GM18502 (cell line): ENCODE results near the gene PCF11.

Source experiments
- ATAC-seq: cut with Tn5 transposase; IDR thresholded peaks from one replicate; pipeline ENCODE4 v1.9.1; 2021; ENCODE audit warnings: mild to moderate bottlenecking; ENCODE audit not compliant: unreplicated experiment, poor library complexity

Gene PCF11

DNA sequence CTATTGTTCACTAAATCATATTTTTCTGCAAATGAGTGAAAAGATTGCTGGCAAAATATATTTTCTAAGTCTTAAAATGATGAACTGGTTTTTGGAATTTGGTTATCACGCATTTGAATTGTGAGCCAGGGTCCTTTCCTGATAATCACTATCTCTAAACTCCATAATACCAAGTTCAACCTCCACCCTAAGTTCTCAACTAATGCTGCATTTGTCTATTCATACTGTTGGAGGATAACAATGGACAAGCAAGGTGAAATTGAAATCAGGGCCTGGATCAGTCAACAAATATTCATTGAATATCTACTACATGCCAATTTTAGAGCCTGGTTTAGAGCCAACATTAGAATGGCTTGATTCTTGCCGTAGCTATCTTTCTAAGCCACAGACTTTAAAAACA, 4.7 kb upstream of the PCF11 start:
- ATAC-seq, result no peak

DNA sequence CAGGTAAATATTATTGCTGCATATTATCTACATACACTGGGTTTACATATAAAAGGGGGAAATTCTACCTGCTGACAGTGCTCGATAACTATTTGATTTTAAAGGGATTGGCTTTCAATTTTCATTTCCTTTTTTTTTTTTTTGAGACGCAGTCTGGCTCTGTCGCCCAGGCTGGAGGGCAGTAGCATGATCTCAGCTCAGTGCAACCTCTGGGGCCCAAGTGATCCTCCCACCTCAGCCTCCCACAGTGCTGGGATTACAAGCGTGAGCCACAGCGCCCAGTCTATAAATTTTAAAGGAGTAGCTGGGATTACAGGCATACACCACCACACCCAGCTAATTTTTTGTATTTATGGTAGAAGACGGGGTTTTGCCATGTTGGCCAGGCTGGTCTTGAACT, 3.2 kb upstream of the PCF11 start:
- ATAC-seq, result no peak

DNA sequence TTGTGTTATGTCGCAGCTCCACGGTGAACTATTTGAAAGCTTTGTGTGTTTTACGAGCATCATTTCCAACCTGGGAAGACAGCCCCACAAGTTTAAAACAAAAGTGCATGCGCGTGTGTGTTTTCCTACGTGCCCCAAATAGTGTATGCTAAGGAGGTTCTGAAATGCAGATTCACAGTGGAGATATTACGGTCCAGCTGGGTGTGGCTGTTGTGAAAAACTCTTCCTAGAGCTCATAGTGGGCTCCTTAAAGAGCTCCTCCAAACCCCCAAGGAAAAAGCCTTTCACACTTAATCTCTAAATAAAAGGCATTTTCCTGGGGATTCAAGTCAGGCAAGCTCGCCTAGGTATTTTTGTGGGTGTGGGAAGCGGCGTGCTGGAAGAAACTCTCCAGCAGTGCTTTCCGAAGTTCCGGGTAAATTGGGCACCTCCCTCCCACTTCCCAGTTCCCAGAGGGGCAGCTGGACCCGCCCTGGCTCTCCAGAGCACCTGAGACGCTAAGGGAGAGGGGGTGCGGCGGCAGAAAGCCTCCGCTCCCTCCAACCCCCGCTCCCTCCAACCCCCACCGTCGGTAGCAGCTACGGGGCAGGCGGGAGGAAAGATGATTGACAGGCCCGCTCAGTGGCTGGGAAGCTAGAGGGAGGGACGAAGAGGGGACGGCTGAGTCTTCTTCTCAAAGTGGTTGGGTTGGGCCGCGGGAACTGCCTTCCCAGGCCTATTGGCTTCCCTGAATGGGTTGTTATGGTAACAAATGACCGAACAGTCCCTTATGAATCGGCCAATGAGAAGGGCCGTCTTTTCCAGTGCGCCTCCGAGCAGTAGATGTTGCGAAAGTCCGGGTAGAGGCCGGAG, 561 bp upstream of the PCF11 start:
- ATAC-seq, result peak; percentile 94

DNA sequence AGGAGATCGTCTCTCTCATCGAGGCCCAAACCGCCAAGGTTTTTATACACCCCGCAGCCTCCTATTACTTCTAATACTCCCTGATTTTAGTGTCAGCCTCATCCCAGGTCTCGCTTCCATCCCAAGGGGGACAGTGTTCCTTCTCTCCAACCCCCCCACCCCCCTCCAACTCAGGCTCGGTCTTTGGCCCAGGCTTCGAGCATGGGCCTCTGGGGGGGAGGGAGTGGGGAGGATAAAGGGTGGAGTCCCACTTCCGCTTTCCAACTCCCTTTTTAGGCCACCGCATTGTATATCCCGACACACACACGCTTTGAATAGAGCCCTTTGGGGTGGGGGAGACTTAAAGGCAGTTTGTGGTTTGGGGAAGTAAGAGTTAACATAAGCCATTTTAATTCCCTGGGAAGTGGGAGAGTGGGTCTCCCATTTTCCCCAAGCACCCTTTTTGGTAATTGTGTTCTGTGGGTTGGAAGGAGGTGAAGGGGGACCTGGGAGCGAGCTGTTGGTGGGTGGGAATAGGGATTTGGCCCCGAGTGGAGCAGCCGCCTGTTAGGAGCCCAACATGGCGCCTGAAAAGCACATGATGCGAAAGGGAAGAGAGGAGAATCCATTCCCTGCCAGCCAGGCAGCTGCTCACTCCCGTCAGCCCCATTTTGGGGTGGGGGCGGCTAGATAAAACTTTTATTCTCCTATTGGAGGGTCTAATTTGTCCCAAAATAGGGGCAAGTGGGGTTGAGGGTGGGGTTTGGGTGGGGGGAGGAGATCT, 844 bp downstream of the PCF11 start:
- no peak for ATAC-seq

DNA sequence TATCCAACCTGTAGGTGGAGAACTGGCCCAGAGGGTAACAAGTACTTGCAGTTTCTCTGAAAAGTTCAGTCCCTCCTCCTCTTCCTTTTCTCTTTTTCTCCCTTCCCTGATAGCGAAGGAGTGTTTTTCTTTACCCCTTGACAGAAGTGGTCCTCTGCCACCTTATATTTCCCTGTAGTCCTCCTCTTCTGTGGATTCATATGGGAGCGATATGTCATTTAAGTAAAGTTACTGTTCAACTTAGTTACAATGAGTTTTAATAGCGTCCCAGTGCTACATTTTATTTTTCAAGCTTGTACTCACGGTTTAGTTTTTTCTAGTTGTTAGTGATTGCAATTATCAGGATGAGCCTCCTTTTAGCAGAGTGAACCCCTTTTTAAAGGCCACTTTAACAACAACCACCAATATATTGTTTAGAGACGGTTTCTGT, 1.4 kb downstream of the PCF11 start:
- no peak for ATAC-seq

DNA sequence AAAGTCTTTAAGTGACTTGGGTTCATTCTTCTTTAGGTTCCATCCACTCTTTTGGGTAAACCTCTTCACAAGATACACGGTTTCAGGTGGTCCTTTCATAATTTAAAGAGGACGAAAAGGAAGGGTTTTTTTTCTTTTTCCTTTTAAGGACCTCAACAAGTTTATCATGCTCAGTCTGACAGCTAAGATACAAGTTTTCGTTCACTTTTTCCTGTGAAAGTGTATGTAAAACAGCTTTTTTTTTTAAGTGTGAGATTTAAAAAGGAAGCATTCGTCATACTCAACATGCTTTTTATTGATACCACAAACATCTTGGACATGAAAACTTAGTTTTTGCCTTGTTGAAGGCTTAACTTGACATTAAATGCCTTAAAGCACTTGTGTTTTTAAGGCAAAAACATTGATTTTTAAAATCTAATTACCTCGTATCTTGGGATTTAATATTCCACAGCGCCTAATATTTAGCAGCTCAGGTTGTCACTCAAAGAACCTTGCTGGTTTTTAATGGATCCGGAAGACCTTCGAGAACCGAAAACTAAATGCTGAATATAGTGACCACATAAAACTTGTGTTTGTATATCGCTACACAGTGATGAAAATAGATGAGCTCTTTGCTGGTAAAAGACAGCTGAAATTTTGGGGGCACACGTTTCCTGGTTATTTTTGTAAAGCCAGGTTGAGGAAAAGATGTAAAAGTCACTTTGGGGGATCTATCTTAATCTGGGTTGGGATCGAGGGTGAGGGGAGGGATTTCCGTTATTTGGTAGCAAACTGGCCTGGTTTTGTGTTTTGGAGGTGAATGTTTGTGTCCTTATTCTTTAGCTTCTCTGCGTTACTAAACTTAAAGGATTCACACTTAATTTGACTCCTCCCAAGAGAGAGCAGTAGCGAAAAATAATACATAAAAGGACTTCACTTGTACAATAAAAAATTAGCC, 2.3 kb downstream of the PCF11 start:
- ATAC-seq, result no peak

DNA sequence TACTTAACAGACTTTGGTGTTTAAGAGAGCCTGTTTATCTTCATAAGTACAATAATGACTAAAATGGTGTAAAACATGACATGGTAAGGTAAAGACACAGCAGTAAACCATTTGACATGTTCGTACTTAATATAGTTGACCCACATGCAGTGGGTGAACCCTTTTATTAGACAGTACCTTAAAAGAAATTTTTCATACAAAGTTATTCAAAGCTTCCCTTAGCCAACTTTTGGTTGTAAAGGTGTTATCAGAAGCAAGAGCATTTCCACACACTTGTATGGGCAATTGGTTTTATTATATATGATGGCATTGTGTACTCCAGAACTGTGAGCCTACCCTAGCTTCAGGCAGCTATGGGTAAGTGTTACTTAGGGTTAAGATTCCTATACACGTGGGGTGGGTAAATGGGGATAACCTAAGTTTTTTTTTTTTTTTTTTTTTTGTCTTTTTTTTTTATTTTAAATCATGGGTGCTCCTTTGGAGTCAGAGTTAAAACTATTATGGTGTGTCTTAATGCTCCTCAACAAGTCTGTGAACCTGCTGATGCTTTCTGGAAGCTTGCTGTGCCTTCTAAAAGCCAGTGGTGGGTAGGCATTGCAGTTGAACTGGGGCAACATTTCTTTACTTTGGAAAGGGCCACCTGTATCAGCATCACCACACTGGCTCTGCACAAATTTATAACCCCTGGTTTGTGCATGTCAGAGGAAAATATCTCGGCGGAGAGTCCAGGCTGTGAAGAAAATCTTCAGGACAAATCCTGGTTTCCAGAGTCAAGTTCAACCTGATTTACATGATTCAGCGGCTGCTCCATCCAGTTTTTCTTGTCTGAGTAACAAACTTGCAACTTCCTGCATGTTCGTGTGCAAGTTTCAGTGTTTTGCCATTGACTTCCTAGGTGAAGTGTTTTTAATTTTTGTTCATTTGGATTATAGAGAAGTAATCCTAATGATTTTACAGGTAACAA, 3.3 kb downstream of the PCF11 start:
- no peak for ATAC-seq

DNA sequence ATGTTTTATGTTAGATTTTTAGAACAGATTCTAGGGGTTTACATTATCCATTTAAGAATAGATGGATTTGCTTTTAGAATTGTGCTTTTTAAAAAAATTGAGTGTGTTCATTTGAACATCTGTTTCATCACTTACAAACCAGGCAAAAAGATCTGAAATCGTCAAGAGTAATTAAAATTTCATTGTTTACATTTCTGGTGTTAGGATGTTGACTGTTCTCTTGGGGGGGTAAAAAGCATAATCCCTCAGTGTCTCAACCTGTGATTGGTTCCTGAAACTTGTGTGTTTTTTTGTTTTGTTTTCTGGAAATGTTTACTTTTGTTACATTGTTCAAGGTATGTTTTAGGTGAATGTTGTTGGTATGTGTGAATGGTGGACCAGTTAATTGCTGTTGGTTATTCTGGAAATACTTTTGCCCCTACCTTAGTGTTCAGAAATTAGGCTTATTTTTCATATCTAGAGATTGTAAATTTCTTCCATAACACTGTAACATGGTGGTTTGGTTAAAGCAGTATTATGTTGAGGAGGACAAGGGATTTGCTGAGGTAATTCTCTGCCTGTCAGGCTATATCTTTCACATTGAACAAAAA, 4.8 kb downstream of the PCF11 start:
- no peak for ATAC-seq

DNA sequence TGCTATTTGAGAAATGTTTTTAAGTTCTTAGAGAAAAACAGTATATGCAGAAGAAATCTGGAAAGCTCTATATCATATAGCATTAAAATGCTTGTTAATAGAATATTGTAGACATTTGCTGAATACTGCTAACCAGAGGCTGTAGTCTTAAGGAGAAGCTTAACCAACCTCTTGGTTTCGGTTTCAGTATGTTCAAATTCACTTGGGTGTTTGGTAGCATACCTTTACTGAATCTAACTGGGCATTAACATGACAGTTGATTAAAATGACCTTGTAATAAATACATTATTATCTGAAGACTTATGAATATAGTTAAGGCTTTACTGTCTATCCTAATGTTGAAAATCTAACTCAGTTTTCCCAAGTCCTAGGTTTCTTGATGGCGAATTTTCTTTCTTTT, 5.4 kb downstream of the PCF11 start:
- ATAC-seq, result peak; percentile 62

DNA sequence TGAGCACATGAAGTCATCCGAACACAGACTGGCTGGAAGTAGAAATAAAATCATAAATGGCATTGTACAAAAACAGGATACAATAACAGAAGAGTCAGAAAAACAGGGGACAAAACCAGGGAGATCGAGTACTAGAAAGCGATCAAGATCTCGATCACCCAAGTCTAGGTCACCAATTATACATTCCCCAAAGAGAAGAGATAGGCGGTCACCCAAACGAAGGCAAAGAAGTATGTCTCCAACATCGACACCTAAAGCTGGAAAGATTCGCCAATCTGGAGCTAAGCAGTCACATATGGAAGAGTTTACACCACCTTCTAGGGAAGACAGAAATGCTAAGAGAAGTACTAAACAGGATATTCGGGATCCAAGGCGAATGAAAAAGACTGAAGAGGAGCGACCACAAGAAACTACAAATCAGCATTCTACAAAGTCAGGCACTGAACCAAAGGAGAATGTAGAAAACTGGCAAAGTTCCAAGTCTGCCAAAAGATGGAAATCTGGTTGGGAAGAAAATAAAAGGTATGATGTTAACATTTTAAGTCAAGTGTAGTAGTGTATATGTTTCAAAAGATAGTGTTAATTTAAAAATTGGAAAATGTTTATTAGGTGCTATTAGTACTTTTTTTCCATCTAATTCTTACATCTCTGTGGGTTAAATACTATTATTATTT, 9.4 kb downstream of the PCF11 start:
- no peak for ATAC-seq

DNA sequence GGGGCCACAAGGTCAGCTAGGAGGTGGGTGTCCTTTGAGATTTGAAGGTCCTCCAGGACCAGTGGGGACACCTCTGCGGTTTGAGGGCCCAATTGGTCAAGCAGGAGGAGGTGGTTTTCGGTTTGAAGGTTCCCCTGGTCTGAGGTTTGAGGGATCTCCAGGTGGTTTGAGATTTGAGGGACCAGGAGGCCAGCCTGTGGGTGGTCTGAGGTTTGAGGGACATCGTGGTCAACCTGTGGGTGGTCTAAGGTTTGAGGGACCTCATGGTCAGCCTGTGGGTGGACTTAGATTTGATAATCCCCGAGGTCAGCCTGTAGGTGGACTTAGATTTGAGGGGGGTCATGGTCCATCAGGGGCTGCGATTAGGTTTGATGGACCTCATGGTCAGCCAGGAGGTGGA, 11.8 kb downstream of the PCF11 start:
- no peak for ATAC-seq

DNA sequence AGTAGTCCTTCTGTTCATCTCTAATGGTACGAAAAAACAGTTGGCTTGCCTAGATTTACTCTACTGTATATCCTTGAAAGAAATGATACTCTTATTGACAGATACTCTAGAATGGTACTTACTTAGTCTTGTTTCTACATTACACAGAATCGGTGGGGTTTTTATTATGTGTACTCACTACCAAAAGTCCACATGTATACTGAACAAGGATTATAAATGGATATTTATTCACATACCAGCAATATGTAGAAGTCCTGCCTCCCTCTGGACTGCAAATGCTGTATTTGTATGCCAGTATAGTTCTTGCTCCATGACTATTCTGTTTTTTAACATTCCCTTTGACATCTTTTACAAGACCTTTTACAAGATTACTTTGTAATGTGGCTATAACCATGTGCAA, 13.9 kb downstream of the PCF11 start:
- ATAC-seq, result no peak

DNA sequence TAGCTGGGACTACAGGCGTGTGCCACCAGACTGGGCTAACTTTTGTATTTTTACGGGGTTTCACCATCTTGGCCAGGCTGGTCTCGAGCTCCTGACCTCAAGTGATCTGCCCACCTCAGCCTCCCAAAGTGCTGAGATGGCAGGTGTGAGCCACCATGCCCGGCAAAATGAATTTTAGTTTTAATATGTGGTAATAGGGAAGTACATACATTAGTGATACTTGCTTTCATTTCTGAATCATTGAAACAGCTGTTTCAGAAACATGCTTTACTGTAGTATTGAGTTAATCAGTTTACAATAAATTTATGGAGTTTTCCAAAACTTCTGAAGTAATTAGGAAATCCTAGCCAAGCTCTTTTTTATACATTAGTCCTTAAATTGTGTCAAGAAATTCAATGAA, 15.6 kb downstream of the PCF11 start:
- ATAC-seq, result no peak

DNA sequence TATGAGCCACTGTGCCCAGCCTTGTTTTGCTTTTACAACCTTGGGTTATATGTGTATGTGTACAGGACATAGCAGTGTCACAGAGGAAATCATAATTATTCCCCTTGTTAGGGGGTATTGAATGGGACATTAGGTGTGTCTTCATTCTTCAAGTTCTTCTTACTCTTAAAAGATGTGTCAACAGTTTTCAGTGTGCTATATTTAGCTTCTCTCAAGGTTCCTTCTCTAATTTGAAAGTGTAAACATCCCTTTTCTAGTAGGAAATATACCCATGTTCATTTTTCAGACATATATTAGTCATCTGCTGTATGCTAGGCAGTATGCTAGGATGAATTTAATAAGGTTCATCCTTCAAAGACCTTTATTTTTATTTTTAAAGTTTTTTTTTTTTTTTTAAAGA, 17.1 kb downstream of the PCF11 start:
- ATAC-seq, result peak; percentile 55

DNA sequence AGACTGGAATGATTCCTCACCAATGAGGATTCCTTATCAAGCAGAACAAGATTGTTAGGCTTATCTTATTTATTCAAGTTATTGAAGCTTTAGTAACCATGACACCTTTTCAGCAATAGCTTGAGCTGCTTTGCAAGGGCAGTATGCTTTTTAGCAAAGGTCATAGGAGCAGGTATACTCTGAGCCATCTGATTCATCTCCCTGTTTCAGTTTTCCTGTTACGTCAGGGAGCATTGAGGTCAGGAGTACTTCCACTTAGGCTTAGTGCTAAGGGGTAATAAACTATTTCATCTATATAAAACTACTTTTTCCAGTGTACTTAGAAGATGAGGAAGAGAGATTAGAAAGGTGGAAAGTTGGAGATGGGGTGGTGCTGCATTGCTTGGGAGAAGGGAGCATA, 18.9 kb downstream of the PCF11 start:
- ATAC-seq, result no peak

DNA sequence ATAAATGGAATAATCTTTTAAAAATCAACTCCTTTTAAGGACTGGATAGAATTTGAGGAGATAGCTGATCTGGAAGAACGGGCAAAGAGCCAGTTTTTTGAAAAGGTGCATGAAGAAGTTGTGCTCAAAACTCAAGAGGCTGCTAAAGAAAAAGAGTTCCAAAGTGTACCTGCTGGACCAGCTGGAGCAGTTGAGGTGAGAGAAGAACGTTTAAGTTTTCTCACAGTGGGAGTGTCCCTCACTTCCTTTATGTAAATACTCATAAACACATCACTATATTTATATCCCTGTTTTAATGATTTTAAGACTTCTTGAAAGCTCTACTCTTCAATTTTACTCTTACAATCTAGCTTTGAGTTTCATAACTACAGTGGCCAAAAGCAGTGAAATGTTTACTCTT, 24.9 kb downstream of the PCF11 start:
- no peak for ATAC-seq

DNA sequence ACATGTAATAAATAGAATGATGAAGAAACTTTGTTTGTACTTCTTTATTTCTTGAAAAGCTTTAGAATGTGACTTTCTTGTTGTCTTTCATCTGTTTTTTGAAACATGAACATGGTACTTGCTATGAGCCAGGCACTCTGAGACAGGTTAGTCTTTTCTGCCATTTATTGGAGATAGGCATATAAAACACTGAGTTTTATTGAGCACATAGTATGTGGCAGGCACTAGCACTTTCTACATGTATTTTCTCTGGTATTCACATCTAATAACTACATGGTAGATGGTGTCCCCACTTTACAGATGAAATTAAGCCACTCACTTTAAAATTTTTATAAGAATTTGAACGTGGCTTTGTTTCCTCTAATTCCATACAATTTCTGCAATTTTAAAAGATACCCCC, 28.8 kb downstream of the PCF11 start:
- ATAC-seq, result no peak

DNA sequence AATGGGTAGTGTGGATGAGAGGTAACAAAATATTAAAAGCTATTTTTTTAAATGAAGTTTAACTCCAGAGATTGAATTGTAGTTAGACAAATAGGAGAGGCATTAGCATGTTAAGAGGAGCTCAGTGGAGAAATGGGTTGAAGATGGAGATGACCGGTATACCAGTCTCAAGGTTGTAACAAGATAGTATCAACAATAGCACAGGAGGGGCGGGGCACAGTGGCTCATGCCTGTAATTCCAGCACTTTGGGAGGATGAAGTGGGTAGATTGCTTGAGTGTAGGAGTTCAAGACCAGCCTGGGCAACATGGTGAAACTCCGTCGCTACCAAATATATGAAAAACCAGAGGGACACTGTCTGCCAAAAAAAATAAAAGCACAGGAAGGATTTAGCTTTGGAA, 30.5 kb downstream of the PCF11 start:
- ATAC-seq, result no peak

DNA sequence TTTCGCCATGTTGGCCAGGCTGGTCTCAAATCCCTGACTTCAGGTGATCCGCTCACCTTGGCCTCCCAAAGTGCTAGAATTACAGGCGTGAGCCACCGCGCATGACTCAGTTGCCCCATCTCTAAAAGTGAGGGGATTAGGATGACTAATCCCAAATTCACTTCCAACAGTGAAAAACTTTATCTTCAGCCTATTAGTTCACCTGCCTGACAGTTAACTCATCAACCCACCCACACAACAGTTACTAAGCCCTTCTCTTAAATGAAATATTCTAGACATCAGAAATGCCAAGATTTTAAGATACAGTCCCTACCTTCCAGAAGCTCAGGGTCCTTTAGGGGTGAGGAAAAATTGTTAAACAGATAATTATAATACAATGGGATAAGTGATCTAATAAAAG, 34.6 kb downstream of the PCF11 start:
- ATAC-seq, result no peak
